Right ventricle myocardium inferior (tissue), 1 donor: ENCODE measurements around the gene FEN1. TPM values are rescaled to one million over a fixed set of nuclear protein-coding genes. Genes with fewer than 3 reads are reported as not detected.

Experiments
- ATAC-seq: fragments of 200-7000 bp; cut with Tn5 transposase; one replicate; pipeline ENCODE4 v1.9.1; 2020; ENCODE audit warnings: mild to moderate bottlenecking, moderate library complexity
- DNase-seq: peaks from one replicate; pipeline ENCODE4 v3.0.0; 2021; ENCODE audit errors: missing footprints
- intact Hi-C: fragments of 100-400 bp; cut with DNase I; formaldehyde crosslinking; loops from one replicate; pipeline ENCODE4 v1.11.0; 2022
- total RNA-seq: library from RNA; stranded (reverse); fragmentation: NEBNext Ultra II Directional; extraction: Animal tissue kit (Norgen Biotek cat#: 25700); gene quantifications from one replicate; pipeline ENCODE4 v1.2.1, GENCODE V29; 2021
- donor health status: DM: no; HTN: yes; CAD: no; lungs with severe emphysema.

The FEN1 gene
- total RNA-seq, 1 donor from 2014 or later, result 7.0 TPM

- intact Hi-C loops, result no loop called here
- DNase-seq, result no peak
These were observed 21.4 kb upstream of the FEN1 start for GRCh38 chr11:61771195-61771894.

GRCh38 chr11:61771985-61772455 is 20.7 kb upstream of the FEN1 start:
- DNase-seq (no peak), ATAC-seq (no peak)
- intact Hi-C loops, result no loop called here

More at GRCh38 chr11:61771195-61771894, 21.4 kb upstream of the FEN1 start:
- ATAC-seq, result no peak

GRCh38 chr11:61773356-61773755 is 19.4 kb upstream of the FEN1 start:
- DNase-seq (no peak), ATAC-seq (no peak)
- intact Hi-C loops, result no loop called here

- DNase-seq (no peak), ATAC-seq (no peak)
- intact Hi-C loops, result no loop called here
These were observed 18.9 kb upstream of the FEN1 start for GRCh38 chr11:61773809-61774208.

- intact Hi-C loops, result no loop called here
- ATAC-seq, result no peak
- no peak for DNase-seq
These were observed 18.3 kb upstream of the FEN1 start for GRCh38 chr11:61774411-61774810.

- intact Hi-C loops, result no loop called here
- ATAC-seq, result no peak
- DNase-seq, result no peak
These were observed 17.6 kb upstream of the FEN1 start for GRCh38 chr11:61775106-61775505.

GRCh38 chr11:61775606-61776554 is 16.8 kb upstream of the FEN1 start:
- ATAC-seq (no peak), DNase-seq (peak; percentile 16)

GRCh38 chr11:61776561-61777075 is 16.1 kb upstream of the FEN1 start:
- intact Hi-C loops, result no loop called here
- DNase-seq (peak; percentile 37), ATAC-seq (no peak)

More at GRCh38 chr11:61775606-61776554, 16.8 kb upstream of the FEN1 start:
- intact Hi-C loops, result no loop called here

GRCh38 chr11:61777234-61778090 is 15.2 kb upstream of the FEN1 start:
- intact Hi-C loops, result no loop called here
- ATAC-seq (peak; percentile 66), DNase-seq (peak; percentile 69)

GRCh38 chr11:61778357-61778886 is 14.3 kb upstream of the FEN1 start:
- no peak for ATAC-seq
- intact Hi-C loops, result no loop called here
- peak; percentile 7 for DNase-seq

- ATAC-seq (no peak), DNase-seq (peak; percentile 60)
- intact Hi-C loops, result no loop called here
These were observed 13.6 kb upstream of the FEN1 start for GRCh38 chr11:61778920-61779650.

GRCh38 chr11:61779666-61780525 is 12.8 kb upstream of the FEN1 start:
- peak; percentile 70 for DNase-seq
- intact Hi-C loops, result no loop called here
- ATAC-seq, result no peak

- DNase-seq (peak; percentile 44), ATAC-seq (no peak)
- intact Hi-C loops, result no loop called here
These were observed 12.0 kb upstream of the FEN1 start for GRCh38 chr11:61780581-61781162.

- DNase-seq (peak; percentile 54), ATAC-seq (no peak)
- intact Hi-C loops, result no loop called here
These were observed 11.1 kb upstream of the FEN1 start for GRCh38 chr11:61781585-61781984.

- ATAC-seq (no peak), DNase-seq (peak; percentile 3)
- intact Hi-C loops, result no loop called here
These were observed 10.4 kb upstream of the FEN1 start for GRCh38 chr11:61782299-61782698.

- peak; percentile 40 for DNase-seq
- intact Hi-C loops, result no loop called here
- ATAC-seq, result no peak
These were observed 9.9 kb upstream of the FEN1 start for GRCh38 chr11:61782841-61783240.
